Middle frontal gyrus (tissue), 1 donor: Measurements from ENCODE around the gene ZDHHC11B.

Source experiments
- DNase-seq: peaks from one replicate; pipeline ENCODE4 v3.0.0-alpha.2; 2015; ENCODE audit warnings: low spot score; ENCODE audit errors: extremely low spot score

Gene ZDHHC11B

DNA sequence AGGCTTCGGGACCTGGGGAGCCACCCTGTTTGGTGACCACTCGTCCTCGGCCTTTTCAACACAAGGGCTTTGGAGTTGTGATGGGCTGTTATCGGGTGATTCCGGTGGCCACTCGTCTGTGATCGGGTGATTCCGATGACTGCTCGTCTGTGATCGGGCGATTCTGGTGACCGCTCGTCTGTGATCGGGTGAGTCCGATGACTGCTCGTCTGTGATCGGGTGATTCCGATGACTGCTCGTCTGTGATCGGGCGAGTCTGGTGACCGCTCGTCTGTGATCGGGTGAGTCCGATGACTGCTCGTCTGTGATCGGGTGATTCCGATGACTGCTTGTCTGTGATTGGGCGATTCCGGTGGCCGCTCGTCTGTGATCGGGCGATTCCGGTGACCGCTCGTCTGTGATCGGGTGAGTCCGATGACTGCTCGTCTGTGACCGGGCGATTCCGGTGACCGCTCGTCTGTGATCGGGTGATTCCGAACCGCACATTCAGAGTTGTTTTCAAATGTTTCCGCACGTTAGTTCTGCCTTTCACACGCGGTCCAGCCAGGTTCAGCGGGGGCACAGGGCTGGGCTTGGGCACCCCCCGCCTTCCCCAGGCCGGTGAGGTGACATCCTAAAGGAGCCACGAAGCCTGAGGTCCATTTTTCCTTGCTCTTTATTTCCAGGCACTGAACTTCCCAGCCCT is 121.6 kb downstream of the ZDHHC11B start:
- no peak for DNase-seq

DNA sequence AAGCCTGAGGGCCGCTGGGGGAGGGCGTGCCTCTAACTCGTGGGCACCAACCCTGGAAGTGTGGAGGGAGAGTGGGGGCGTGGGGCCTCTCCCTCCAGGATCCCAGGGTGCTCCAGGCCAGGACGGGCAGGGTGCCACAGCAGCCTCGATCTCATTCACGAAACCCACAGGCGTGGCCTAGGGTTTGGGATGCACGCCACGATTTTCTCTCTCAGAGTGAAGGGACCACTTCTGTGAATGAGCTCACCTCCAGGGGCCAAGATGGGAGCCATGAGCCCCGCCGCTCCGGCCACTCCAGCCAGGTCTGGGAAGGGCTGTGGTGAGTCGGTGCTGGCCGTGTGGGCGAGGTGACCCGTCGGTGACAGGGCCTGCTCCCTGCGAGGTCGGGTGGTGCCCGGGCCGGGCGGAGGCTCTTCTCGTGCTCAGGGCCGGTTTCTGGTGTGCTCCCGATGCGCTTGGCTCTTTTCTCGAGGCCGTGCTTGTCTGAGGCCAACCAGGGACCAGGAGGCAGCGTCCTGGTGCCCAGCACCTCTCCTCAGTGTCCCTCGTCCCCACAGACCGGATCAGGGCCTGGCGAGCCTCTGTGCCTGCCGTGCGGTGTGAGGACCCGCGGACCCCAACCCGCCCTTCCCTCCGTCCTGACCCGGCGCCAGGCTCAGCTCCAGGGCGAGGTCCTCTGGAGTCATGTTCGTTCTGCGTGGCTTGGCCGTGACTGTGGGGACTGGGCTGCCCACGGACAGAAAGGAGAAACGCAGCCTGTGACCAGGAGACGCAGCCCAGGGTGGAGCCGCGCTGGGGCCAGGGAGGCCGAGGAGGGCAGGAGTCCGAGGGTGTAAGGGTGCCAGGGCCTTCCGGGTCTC is 122.4 kb downstream of the ZDHHC11B start:
- DNase-seq: no peak

DNA sequence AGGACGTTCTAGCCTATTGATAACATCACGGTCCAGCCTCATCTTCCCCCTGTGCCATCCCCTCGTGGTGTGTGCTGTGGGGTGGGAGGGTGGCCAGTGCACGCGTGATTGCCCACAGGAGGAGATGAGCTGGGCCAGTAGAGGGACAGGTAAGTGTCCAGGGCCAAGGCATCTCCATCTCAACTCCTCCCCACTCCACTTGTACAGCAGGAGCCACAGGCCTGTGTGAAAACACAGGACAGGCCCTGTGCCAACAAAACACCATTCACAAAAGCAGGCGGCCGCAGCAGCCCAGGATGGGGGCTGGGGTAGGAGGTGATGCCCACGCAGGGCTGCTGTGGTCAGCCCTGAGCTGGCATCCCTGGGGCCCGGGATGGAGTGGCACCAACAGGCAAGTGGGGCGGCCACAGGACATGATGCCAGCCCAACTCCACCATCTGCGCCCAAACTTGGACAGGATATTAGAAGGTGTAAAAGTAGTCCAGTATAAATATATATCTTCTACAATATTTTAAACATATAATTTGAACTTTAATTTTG is 124.0 kb downstream of the ZDHHC11B start:
- no peak for DNase-seq
